PC-3 (cell line): ENCODE results near the gene CAPNS1. TPM values are rescaled to one million over a fixed set of nuclear protein-coding genes. Genes with fewer than 3 reads are reported as not detected.

Experiments used
- ATAC-seq: fragments of 200-7000 bp; cut with Tn5 transposase; 2 replicates; pipeline ENCODE4 v1.9.1; 2020; ENCODE audit warnings: mild to moderate bottlenecking, moderate library complexity
- BruUV-seq: library from RNA; stranded (reverse); fragments of 400-500 nt; replicated peaks from 2 replicates; lab custom pipeline; 2021; lab: Mats Ljungman, UMichigan
- CTCF ChIA-PET: fragments of 300-600 bp; sonication (Branson Sonifier 250); formaldehyde crosslinking; loops from one replicate; lab custom pipeline; 2022; ENCODE audit warnings: antibody characterized with exemption; lab: Charles Lee
- POLR2A ChIA-PET: fragments of 300-600 bp; sonication (Branson Sonifier 250); formaldehyde crosslinking; loops from one replicate; lab custom pipeline; 2022; ENCODE audit warnings: antibody characterized with exemption; ENCODE audit not compliant: unreplicated experiment; lab: Charles Lee
- DNase-seq: peaks from one replicate; pipeline ENCODE4 v3.0.0-alpha.2; 2015
- H2AFZ ChIP-seq: fragments of 300-600 bp; sonication (generic); 2 replicates; pipeline ENCODE4 v1.6.0; 2016; ENCODE audit warnings: antibody characterized with exemption, low read length
- H3F3A ChIP-seq: fragments of 300-600 bp; sonication (generic); one replicate; pipeline ENCODE4 v1.6.0; 2017; ENCODE audit warnings: antibody characterized with exemption, low read length, control low read depth, mild to moderate bottlenecking; ENCODE audit not compliant: unreplicated experiment
- H3K27ac ChIP-seq: fragments of 300-600 bp; sonication (generic); 2 replicates; pipeline ENCODE4 v1.5.1; 2016; ENCODE audit warnings: mild to moderate bottlenecking, low read length
- H3K27me3 ChIP-seq: fragments of 300-600 bp; sonication (generic); 2 replicates; pipeline ENCODE4 v1.6.1; 2016; ENCODE audit warnings: low read length, mixed read lengths
- H3K36me3 ChIP-seq: fragments of 300-600 bp; sonication (generic); 2 replicates; pipeline ENCODE4 v1.6.1; 2016; ENCODE audit warnings: low read depth, mixed run types, low read length, mixed read lengths
- H3K4me1 ChIP-seq: fragments of 300-600 bp; sonication (generic); 2 replicates; pipeline ENCODE4 v1.5.1; 2016; ENCODE audit warnings: low read length; ENCODE audit not compliant: insufficient read depth
- H3K4me2 ChIP-seq: fragments of 300-600 bp; sonication (generic); 2 replicates; pipeline ENCODE4 v1.6.0; 2016; ENCODE audit warnings: low read length
- H3K4me3 ChIP-seq: fragments of 300-600 bp; sonication (generic); 2 replicates; pipeline ENCODE4 v1.5.1; 2016; ENCODE audit warnings: mild to moderate bottlenecking, low read length, mixed read lengths
- H3K79me2 ChIP-seq: fragments of 300-600 bp; sonication (generic); 2 replicates; pipeline ENCODE4 v1.6.1; 2017; ENCODE audit warnings: low read length, mixed read lengths
- H3K9ac ChIP-seq: fragments of 300-600 bp; sonication (generic); 2 replicates; pipeline ENCODE4 v1.6.0; 2016; ENCODE audit warnings: mild to moderate bottlenecking, low read length
- H3K9me2 ChIP-seq: fragments of 300-600 bp; sonication (generic); replicated peaks from 2 replicates; pipeline ENCODE4 v1.6.1; 2016; ENCODE audit warnings: mixed run types, low read length, mixed read lengths
- H3K9me3 ChIP-seq: fragments of 300-600 bp; sonication (generic); 2 replicates; pipeline ENCODE4 v1.6.1; 2016; ENCODE audit warnings: low read length, mixed read lengths
- H4K20me1 ChIP-seq: fragments of 300-600 bp; sonication (generic); 2 replicates; pipeline ENCODE4 v1.6.1; 2016; ENCODE audit warnings: low read length, mixed read lengths
- CTCF ChIP-seq: fragments of 300-600 bp; sonication (generic); conservative IDR thresholded peaks from 2 replicates; pipeline ENCODE4 v1.5.1; 2017; ENCODE audit warnings: antibody characterized with exemption, low read depth, mild to moderate bottlenecking, low read length
- EZH2 ChIP-seq: fragments of 300-600 bp; sonication (generic); IDR thresholded peaks from one replicate; pipeline ENCODE4 v1.6.1; 2017; ENCODE audit warnings: antibody characterized with exemption, mild to moderate bottlenecking, low read length; ENCODE audit not compliant: unreplicated experiment
- EZH2phosphoT487 ChIP-seq: fragments of 300-600 bp; sonication (generic); IDR thresholded peaks from 2 replicates; pipeline ENCODE4 v1.6.1; 2018; ENCODE audit warnings: mild to moderate bottlenecking, antibody characterized with exemption, low read length, borderline replicate concordance
- intact Hi-C: fragments of 100-400 bp; cut with micrococcal nuclease; formaldehyde crosslinking; loops from 2 replicates; pipeline ENCODE4 v1.9.0; 2023
- total RNA-seq: library from RNA; depleted of rRNA; stranded (reverse); fragments of >200 nt; gene quantifications from 2 replicates; pipeline ENCODE4 v1.2.3, GENCODE V29; 2014

CAPNS1 gene
- total RNA-seq, 1 experiment from 2014 or later: 329 TPM

- no peak for ATAC-seq
- Histone ChIP-seq H3K27ac (no peak overlapping the region), H3K4me3 (no peak overlapping the region), H3F3A (no peaks in the 10 kb centered on the region), H3K36me3 (no peaks in the 10 kb centered on the region; the same call in none of the 2 replicates), H3K4me1 (no peaks in the 10 kb centered on the region), H3K27me3 (no peaks in the 10 kb centered on the region), H3K9ac (no peak overlapping the region), H3K79me2 (no peaks in the 10 kb centered on the region), H3K4me2 (no peak overlapping the region), H3K9me2 (no peaks in the 10 kb centered on the region), H4K20me1 (no peaks in the 10 kb centered on the region), H2AFZ (no peak overlapping the region), H3K9me3 (no peaks in the 10 kb centered on the region)
- intact Hi-C loops: no loop called here
- ChIA-PET POLR2A (no interaction called here), CTCF (no interaction called here)
- TF ChIP-seq EZH2phosphoT487 (no peak), EZH2 (no peak), CTCF (no peak)
- no peak for DNase-seq
- BruUV-seq: no TSS peak
These were observed 42.8 kb upstream of the CAPNS1 start for GRCh38 chr19:36097036-36097435.

DNA sequence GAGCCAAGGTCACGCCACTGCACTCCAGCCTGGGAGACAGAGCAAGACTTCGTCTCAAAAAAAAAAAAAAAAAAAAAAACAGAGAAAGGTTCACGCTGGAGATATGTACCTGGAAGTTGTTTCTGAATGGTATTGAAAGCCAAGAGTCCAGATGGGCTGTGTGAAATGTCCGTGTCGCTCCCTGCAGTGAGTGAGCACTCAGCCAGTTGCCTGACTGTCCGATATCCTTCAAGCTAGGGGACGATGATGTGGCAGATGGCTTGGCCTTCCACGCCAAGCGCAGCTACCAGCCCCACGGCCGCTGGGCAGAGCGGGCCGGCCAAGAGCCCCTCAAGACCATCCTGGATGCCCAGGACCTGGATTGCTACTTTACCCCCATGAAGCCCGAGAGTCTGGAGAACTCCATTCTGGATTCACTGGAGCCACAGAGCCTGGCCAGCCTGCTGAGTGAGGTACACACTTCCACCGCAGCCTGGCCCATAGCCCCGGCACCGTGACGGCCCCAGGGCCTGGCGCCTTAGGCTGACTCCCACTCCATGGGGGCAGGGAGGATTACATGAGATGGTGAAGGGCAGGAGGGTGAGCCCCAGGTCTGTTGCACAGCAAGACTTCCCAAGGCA lies 40.6 kb upstream of the CAPNS1 start:
- H2AFZ ChIP-seq: no peak overlapping the region
- no peaks in the 10 kb centered on the region for H3F3A ChIP-seq
- H3K4me3 ChIP-seq: no peak overlapping the region
- H3K27me3 ChIP-seq: no peaks in the 10 kb centered on the region
- no peak overlapping the region for H3K27ac ChIP-seq
- H3K36me3 ChIP-seq: peaks cover 5% of the 10 kb centered on the region; the same call in 1 of the 2 replicates
- H3K79me2 ChIP-seq: no peaks in the 10 kb centered on the region
- H3K9ac ChIP-seq: no peak overlapping the region
- H3K4me1 ChIP-seq: peaks cover 8% of the 10 kb centered on the region
- H3K4me2 ChIP-seq: no peak overlapping the region
- H4K20me1 ChIP-seq: no peaks in the 10 kb centered on the region
- ChIA-PET POLR2A (no interaction called here), CTCF (no interaction called here)
- no peak for TF ChIP-seq CTCF
- no peak for TF ChIP-seq EZH2phosphoT487
- TF ChIP-seq EZH2: no peak
- DNase-seq (no peak), ATAC-seq (no peak)
- H3K9me3 ChIP-seq: no peaks in the 10 kb centered on the region
- no peaks in the 10 kb centered on the region for H3K9me2 ChIP-seq
- no TSS peak for BruUV-seq
- intact Hi-C loops: no loop called here

GRCh38 chr19:36100476-36100875 lies 39.4 kb upstream of the CAPNS1 start:
- no peaks in the 10 kb centered on the region for H4K20me1 ChIP-seq
- H3K27ac ChIP-seq: no peak overlapping the region
- ATAC-seq (no peak), DNase-seq (no peak)
- TF ChIP-seq EZH2phosphoT487 (no peak), CTCF (no peak), EZH2 (no peak)
- H3K79me2 ChIP-seq: no peaks in the 10 kb centered on the region
- POLR2A ChIA-PET: no interaction called here
- no peaks in the 10 kb centered on the region for H3K27me3 ChIP-seq
- peaks cover 5% of the 10 kb centered on the region; the same call in 1 of the 2 replicates for H3K36me3 ChIP-seq
- H3K9ac ChIP-seq: no peak overlapping the region
- BruUV-seq: no TSS peak
- no peak overlapping the region for H3K4me3 ChIP-seq
- no peaks in the 10 kb centered on the region for H3K9me2 ChIP-seq
- H3K4me1 ChIP-seq: peaks cover 11% of the 10 kb centered on the region
- no peaks in the 10 kb centered on the region for H3F3A ChIP-seq
- CTCF ChIA-PET: no interaction called here
- no peak overlapping the region for H2AFZ ChIP-seq
- H3K4me2 ChIP-seq: no peak overlapping the region
- intact Hi-C loops: no loop called here
- no peaks in the 10 kb centered on the region for H3K9me3 ChIP-seq
